ENCODE results near the gene ZNF382.
"Not testable (repeated sequence)": the region's sequence is repeated elsewhere in the genome, so short reads cannot be mapped to it uniquely, and the experiment has no call there.

ZNF382 gene
- long read RNA-seq, donor 1 = 0 reads
- long read RNA-seq, donor 2 = 0 reads
- long read RNA-seq, donor 3 = 0 reads
- long read RNA-seq, donor 4 = 0 reads
- long read RNA-seq, donor 5, partial matches to known transcripts = 0 of 2 reads
- long read RNA-seq, donor 5, other reads (novel, unspliced or antisense) = 0 of 2 reads
- long read RNA-seq, donor 6 = 0 reads
- long read RNA-seq, donor 7 = 0 reads
- long read RNA-seq, donor 8 = 0 reads

DNA sequence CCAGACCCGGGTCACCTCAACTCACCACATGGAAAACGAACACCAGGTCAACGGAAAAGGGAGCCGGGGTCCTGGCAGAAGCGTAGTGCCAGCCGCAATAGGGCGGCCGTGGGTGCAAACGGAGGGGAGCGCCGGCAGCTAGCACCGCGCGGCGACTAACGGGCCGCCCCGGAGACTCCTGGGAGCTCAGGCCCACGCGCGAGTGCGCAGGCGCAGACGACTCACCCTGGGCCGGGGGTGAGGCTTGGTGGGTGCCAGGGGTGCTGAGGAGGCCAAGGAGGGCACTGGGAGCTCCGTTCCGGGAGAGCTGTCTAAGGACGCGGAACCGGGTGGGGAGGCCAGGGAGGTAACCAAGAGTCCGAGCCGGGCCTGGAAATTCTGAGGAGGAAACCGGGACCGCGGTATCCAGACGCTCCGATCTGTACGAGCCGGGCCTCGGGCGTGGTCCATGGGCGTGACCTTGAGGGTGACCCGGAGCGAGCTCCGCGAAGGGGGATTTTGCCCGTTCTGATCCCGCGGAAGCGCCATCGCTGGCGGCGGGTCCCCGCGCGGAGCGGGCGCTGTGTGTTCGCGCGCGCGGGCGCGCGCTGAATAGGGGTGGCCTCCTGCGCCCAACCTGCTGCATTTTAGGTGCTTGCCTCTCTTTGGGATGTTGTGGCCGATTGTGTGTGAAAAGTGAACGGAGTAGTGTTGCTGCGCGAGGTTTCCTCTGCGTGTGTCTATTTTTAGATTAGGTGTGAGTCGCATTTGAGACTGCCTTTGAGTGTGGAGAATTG lies at the start of gene ZNF382:
ZNF382 (plus strand) TSS at position 213 of the 776 bp plus-strand sequence. CDS start 4,602 bp downstream, outside the sequence.
- peak; percentile 87 for DNase-seq

DNA sequence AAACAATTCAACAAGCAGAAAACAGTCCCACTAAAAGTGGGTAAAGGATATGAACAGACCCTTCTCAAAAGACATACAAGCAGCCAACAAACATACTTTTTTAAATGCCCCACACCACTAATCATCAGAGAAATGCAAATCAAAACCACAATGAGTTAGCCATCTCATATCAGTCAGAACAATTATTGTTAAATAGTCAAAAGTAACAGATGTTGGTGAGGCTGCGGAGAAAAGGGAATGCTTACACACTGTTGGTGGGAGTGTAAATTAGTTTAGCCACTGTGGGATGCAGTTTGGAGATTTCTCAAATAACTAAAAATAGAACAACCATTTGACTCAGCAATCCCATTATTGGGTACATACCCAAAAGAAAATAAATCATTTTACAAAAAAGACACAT lies 40.7 kb upstream of the ZNF382 start:
- DNase-seq = no peak

GRCh38 chr19:36572593-36573019 lies 32.5 kb upstream of the ZNF382 start:
- DNase-seq = no peak

DNA sequence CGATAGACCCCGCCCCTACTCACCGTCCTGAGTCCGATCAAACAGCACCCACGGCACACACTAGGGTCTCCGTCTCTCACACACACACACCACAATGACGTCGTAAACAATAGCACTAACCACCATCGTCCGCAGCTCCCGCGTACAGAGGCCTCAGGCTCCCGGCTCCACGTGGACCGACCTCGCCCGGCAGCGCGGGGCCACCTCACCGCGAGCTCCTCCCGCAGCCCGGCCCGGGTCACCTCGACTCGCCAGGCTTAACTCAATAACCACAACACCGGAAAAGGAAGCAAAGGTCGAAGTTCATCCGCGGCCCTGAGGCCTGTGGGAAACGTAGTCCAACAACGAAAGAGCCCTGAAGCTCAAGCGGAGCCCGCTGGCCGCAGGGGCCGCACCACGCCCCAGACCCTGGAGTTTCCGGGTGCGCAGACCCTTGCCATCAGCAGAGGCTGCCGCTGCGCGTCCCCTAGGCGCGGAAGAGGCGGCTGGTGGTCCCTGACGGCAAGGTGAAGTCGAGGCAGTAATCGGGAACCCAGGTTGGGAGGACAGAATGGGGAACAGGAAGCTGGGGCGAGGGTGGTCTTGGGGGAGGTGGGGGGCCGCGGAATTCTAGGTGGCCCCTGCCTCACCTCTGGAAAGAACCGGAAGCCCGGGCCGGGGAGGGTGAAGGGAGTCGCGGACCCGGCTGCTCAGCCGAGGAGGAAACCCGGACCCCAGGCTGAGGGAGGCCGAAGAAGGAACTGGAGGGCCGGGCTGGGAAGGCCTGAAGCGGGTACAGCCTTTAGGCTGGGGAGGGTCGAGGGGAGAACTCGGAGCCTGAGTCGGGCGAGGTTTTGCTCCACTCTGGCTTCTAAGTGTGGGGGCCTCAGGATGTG lies 31.9 kb upstream of the ZNF382 start, which contains the start of gene ZNF529:
ZNF529 (minus strand) TSS at position 273 of the 875 bp plus-strand sequence. CDS start 946 bp downstream, outside the sequence.
- DNase-seq = peak; percentile 95

- DNase-seq = no peak
Observed at GRCh38 chr19:36573895-36574720, 31.0 kb upstream of the ZNF382 start.

- DNase-seq = no peak
Observed at GRCh38 chr19:36574741-36575140, 30.4 kb upstream of the ZNF382 start.

DNA sequence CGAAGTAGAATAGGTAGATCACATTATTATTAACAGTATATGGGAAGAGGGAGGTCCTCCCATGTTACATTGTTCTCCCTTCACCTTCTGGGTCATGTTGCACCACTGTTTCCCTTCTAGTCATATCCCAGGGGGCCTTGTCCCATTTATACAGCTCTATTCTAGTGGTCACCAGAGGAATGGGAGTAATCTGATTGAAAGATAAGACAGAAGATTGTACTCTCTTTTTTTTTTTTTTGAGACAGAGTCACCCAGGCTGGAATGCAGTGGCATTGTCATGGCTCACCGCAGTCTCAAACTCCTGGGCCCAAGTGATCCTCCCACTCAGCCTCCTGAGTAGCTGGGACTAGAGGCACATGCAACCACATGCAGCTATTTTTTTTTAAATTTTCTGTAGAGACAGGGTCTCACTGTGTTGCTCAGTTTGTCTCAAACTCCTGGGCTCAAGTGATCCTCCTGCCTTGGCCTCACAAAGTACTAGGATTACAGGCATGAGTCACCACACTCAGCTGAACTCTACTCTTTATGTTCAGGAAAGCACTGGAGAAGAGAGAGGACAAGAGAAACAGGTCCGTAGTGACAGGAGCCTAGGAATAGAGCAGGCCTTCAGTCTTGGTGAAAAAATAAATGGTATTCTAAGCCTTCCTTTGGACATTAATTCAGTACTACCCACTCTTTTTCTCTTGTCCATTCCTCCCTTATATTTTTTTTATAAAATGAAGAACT lies 27.7 kb upstream of the ZNF382 start:
- no peak for DNase-seq

GRCh38 chr19:36579255-36579654 lies 25.9 kb upstream of the ZNF382 start:
- DNase-seq = no peak

GRCh38 chr19:36602681-36603080 lies 2.4 kb upstream of the ZNF382 start:
- not testable (repeated sequence) for DNase-seq

GRCh38 chr19:36604656-36605100 lies 435 bp upstream of the ZNF382 start:
- DNase-seq = no peak

DNA sequence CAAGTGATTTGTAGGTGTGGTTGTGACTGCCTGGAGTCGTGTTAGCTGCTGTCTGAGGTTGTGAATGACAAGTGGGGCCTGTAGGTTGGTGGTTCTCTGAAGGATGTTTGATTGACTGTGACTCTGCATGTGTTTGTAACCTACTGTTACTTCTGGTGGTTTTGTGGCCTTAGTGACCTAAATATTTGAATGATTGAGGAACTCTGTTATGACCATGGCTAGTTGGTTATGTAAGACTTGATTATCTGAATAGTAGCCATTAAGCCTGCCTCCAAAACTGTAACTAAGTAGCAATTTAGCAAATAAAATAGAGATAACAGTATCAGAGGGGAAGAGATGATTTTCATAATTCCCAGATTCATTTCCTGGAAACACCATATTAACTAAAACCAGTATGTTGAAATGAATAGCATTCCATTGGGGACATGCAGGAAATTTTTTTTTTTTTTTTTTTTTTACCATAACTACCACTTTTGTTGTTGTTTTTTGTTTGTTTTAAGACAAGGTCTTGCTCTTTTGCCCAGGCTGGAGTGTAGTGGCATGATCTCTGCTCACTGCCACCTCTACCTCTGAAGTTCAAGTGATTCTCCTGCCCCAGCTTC lies 865 bp downstream of the ZNF382 start:
- no peak for DNase-seq

DNA sequence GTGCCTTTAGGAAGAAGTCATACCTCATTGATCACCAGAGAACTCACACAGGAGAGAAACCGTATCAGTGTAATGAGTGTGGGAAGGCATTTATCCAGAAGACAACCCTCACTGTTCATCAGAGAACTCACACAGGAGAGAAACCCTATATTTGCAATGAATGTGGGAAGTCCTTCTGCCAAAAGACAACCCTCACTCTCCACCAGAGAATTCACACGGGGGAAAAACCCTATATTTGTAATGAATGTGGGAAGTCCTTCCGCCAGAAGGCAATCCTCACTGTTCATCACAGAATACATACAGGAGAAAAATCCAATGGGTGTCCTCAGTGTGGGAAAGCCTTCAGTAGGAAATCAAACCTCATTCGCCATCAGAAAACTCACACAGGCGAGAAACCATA lies 21.9 kb downstream of the ZNF382 start:
- no peak for DNase-seq

GRCh38 chr19:36635342-36635741 lies 30.2 kb downstream of the ZNF382 start:
- no peak for DNase-seq

DNA sequence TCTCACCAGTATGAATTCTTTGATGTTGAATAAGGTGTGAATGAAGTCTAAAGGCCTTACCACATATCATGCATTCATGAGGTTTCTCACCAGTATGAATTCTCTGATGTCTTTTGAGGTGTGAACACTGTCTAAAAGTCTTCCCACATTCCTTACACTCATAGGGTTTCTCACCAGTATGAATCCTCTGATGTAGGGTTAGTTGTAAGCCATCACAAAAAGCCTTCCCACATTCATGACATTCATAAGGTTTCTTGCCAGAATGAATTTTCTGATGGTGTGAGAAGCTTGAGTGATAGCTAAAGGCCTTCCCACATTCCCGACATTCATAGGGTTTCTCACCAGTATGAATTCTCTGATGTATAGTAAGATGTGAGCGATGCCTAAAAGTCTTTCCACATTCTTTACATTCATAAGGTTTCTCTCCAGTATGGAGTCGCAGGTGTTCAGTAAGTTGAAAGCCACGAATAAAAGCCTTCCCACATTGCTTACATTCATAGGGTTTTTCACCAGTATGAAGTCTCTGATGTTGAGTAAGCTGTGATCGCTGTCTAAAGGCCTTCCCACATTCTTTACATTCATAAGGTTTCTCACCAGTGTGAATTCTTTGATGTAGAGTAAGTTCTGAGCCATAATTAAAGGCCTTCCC lies 33.9 kb downstream of the ZNF382 start:
- no peak for DNase-seq

DNA sequence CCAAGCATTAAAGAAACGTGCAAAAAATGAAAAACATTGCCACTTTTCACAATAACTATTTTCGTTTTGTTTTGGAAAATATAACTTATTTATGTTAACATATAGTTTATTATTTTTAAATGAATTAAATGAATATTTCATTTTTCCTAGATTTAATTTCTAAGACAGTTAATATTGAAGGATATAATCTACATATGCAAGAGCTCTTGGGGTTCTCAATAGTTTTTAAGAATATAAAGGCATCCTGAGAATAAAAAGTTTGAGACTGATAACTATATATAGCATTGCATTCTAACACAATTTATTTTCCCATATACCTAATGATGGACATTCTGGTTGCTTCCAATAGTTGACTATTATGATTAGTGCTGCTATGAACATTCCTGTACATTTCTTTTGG lies 41.6 kb downstream of the ZNF382 start:
- DNase-seq = no peak

DNA sequence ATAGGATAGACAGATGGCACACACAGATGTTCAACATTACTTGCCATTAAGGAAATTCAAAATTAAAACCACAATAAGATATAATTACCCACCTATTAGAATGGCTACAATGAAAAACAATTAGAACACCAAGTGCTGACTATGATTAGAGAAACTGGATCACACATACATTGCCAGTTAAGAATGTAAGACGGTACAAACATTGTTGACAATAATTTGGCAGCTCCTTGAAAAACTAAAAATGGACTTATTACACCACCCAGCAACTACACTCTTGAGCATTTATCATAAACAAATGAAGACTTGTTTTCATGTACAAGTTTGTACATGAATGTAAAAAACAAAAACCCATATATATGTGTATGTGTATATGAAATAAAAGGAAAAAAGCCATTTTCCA lies 47.8 kb downstream of the ZNF382 start:
- no peak for DNase-seq

GRCh38 chr19:36665832-36666231 lies 60.7 kb downstream of the ZNF382 start:
- no peak for DNase-seq

GRCh38 chr19:36668646-36669045 lies 63.5 kb downstream of the ZNF382 start:
- no peak for DNase-seq

- DNase-seq = no peak
Observed at GRCh38 chr19:36672368-36672767, 67.3 kb downstream of the ZNF382 start.

DNA sequence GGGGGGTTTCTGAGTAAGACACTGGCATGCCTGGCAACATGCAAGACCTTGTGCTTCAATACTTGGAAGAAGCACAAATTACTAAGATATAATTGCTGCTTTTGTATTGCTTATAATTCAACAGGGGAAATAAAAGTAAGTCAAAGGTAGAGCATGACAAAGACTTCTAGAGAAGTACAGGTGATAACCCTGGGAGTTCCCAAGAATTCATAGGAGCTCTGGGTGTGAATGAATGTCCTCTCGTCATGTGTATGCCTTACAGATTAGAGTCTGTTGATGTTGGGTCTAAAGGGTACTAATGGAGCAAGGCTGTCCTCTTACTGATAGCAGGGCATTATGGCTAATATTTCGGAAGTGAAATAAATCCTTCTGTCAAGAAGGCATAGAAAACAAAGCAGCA lies 69.1 kb downstream of the ZNF382 start:
- no peak for DNase-seq
